Measurements from ENCODE around the gene RAB10.
"Not testable (repeated sequence)": the region's sequence is repeated elsewhere in the genome, so short reads cannot be mapped to it uniquely, and the experiment has no call there.

Gene RAB10

GRCh38 chr2:26016012-26016705 is 17.7 kb upstream of the RAB10 start:
- ATAC-seq, result no peak
- TF ChIP-seq BACH2 (CRISPR knock-in tag; IDR thresholded peaks at IDR 0.05; ENCODE audit: borderline replicate concordance), result no peak
- no peak for TF ChIP-seq ZNF70 (CRISPR knock-in tag; IDR thresholded peaks at IDR 0.05)
- TF ChIP-seq ZC3H10 (CRISPR knock-in tag; IDR thresholded peaks at IDR 0.05), result no peak
- TF ChIP-seq CSRNP3 (CRISPR knock-in tag; IDR thresholded peaks at IDR 0.05), result no peak
- no peak for TF ChIP-seq ARNTL (CRISPR knock-in tag; IDR thresholded peaks at IDR 0.05; ENCODE audit: borderline replicate concordance, low read depth)
- TF ChIP-seq SNAI2 (CRISPR knock-in tag; IDR thresholded peaks at IDR 0.05), result no peak
- no peak for TF ChIP-seq TOX (CRISPR knock-in tag; IDR thresholded peaks at IDR 0.05; ENCODE audit: borderline replicate concordance)
- no peak for TF ChIP-seq ZNF565 (CRISPR knock-in tag; conservative IDR thresholded peaks at IDR 0.05; ENCODE audit: low read depth)
- TF ChIP-seq GLIS3 (CRISPR knock-in tag; IDR thresholded peaks at IDR 0.05), result no peak
- TF ChIP-seq ZFP30 (CRISPR knock-in tag; IDR thresholded peaks at IDR 0.05), result no peak
- no peak for TF ChIP-seq ISL1 (CRISPR knock-in tag; IDR thresholded peaks at IDR 0.05)
- TF ChIP-seq ESRRG (CRISPR knock-in tag; IDR thresholded peaks at IDR 0.05), result no peak
- TF ChIP-seq CREB5 (CRISPR knock-in tag; IDR thresholded peaks at IDR 0.05; ENCODE audit: low read depth), result no peak
- TF ChIP-seq TCF4 (CRISPR knock-in tag; IDR thresholded peaks at IDR 0.05; ENCODE audit: borderline replicate concordance), result no peak
- no peak for TF ChIP-seq ZFP3 (CRISPR knock-in tag; IDR thresholded peaks at IDR 0.05)
- TF ChIP-seq PPARA (CRISPR knock-in tag; IDR thresholded peaks at IDR 0.05; ENCODE audit: borderline replicate concordance), result no peak
- no peak for TF ChIP-seq CSDC2 (CRISPR knock-in tag; IDR thresholded peaks at IDR 0.05)

GRCh38 chr2:26016706-26017045 is 17.2 kb upstream of the RAB10 start:
- not testable (repeated sequence) for ATAC-seq

GRCh38 chr2:26017464-26018183 is 16.3 kb upstream of the RAB10 start:
- peak; percentile 67; the same call in 2 of the 3 replicates for ATAC-seq
- no peak for TF ChIP-seq OSR1 (CRISPR knock-in tag; IDR thresholded peaks at IDR 0.05)
- TF ChIP-seq TOX (CRISPR knock-in tag; IDR thresholded peaks at IDR 0.05; ENCODE audit: borderline replicate concordance), result no peak
- 0 out of 2 replicates have a peak, but pooled peaks have one; percentile 31 for TF ChIP-seq ZFP3 (CRISPR knock-in tag; IDR thresholded peaks at IDR 0.05)

GRCh38 chr2:26018184-26019055 is 15.5 kb upstream of the RAB10 start:
- peak; percentile 99 for ATAC-seq
- TF ChIP-seq ISL1 (CRISPR knock-in tag; IDR thresholded peaks at IDR 0.05) (0 out of 2 replicates have a peak, but pooled peaks have one; percentile 9), SNAI2 (CRISPR knock-in tag; IDR thresholded peaks at IDR 0.05) (no peak), PPARA (CRISPR knock-in tag; IDR thresholded peaks at IDR 0.05; ENCODE audit: borderline replicate concordance) (no peak), BACH2 (CRISPR knock-in tag; IDR thresholded peaks at IDR 0.05; ENCODE audit: borderline replicate concordance) (no peak), ZNF8 (CRISPR knock-in tag; IDR thresholded peaks at IDR 0.05) (no peak), ZC3H10 (CRISPR knock-in tag; IDR thresholded peaks at IDR 0.05) (no peak), RARB (CRISPR knock-in tag; IDR thresholded peaks at IDR 0.05) (no peak)

- TF ChIP-seq ESRRG (CRISPR knock-in tag; IDR thresholded peaks at IDR 0.05), result no peak
- TF ChIP-seq ZC3H10 (CRISPR knock-in tag; IDR thresholded peaks at IDR 0.05), result no peak
- TF ChIP-seq POU6F1 (CRISPR knock-in tag; IDR thresholded peaks at IDR 0.05; ENCODE audit: borderline replicate concordance, low read depth), result no peak
- no peak for TF ChIP-seq ARNTL (CRISPR knock-in tag; IDR thresholded peaks at IDR 0.05; ENCODE audit: borderline replicate concordance, low read depth)
- no peak for TF ChIP-seq GLIS3 (CRISPR knock-in tag; IDR thresholded peaks at IDR 0.05)
- no peak for TF ChIP-seq CREB5 (CRISPR knock-in tag; IDR thresholded peaks at IDR 0.05; ENCODE audit: low read depth)
- no peak for TF ChIP-seq TOX (CRISPR knock-in tag; IDR thresholded peaks at IDR 0.05; ENCODE audit: borderline replicate concordance)
- TF ChIP-seq TSHZ2 (CRISPR knock-in tag; IDR thresholded peaks at IDR 0.05), result no peak
- TF ChIP-seq RARB (CRISPR knock-in tag; IDR thresholded peaks at IDR 0.05), result no peak
- TF ChIP-seq TCF4 (CRISPR knock-in tag; IDR thresholded peaks at IDR 0.05; ENCODE audit: borderline replicate concordance), result no peak
- TF ChIP-seq ZNF70 (CRISPR knock-in tag; IDR thresholded peaks at IDR 0.05), result no peak
- no peak for TF ChIP-seq OSR1 (CRISPR knock-in tag; IDR thresholded peaks at IDR 0.05)
- no peak for TF ChIP-seq BACH2 (CRISPR knock-in tag; IDR thresholded peaks at IDR 0.05; ENCODE audit: borderline replicate concordance)
- no peak for ATAC-seq
Observed at GRCh38 chr2:26020231-26020640, 13.6 kb upstream of the RAB10 start.

Measured in SK-N-SH treated with all-trans-retinoic acid at 6 μM for 48 hours (cell line).